Activated CD4-positive, alpha-beta T cell treated with anti-CD3 and anti-CD28 coated beads, Interleukin-2, amount 10 ng/mL, durations not matched to agents 7 days and 5 days (primary cell): ENCODE measurements around the gene IL3. TPM values are rescaled to one million over a fixed set of nuclear protein-coding genes. Genes with fewer than 3 reads are reported as not detected.

ENCODE experiments used
- CTCF ChIA-PET: fragments of 350-600 bp; sonication (Branson Sonifier 250); formaldehyde crosslinking; loops from one replicate; lab custom pipeline; 2021; ENCODE audit warnings: antibody characterized with exemption; lab: Charles Lee
- POLR2A ChIA-PET: fragments of 350-600 bp; sonication (Branson Sonifier 250); formaldehyde crosslinking; loops from one replicate; lab custom pipeline; 2021; ENCODE audit warnings: antibody characterized with exemption; lab: Charles Lee
- DNase-seq: peaks from one replicate; pipeline ENCODE4 v3.0.0-alpha.2; 2020
- H3K27ac Mint-ChIP-seq: one replicate; pipeline ENCODE4 v1.8.0; 2021; ENCODE audit warnings: mild to moderate bottlenecking, moderate library complexity, mixed read lengths
- H3K27me3 Mint-ChIP-seq: one replicate; pipeline ENCODE4 v1.8.0; 2021; ENCODE audit warnings: mixed read lengths
- H3K36me3 Mint-ChIP-seq: one replicate; pipeline ENCODE4 v1.8.0; 2021; ENCODE audit warnings: low read depth, mixed read lengths
- H3K4me1 Mint-ChIP-seq: one replicate; pipeline ENCODE4 v1.8.0; 2021; ENCODE audit warnings: mixed read lengths
- H3K4me3 Mint-ChIP-seq: one replicate; pipeline ENCODE4 v1.8.0; 2021; ENCODE audit warnings: mild to moderate bottlenecking, moderate library complexity, mixed read lengths
- H3K9me3 Mint-ChIP-seq: one replicate; pipeline ENCODE4 v1.8.0; 2021; ENCODE audit warnings: mixed read lengths
- total RNA-seq, 2 experiments: library from RNA; stranded (reverse); gene quantifications; one replicate each; pipeline ENCODE4 v1.2.3, GENCODE V29; 2021

Gene IL3
- total RNA-seq, 2 experiments from 2014 or later: 0.20 to 0.40 TPM

DNA sequence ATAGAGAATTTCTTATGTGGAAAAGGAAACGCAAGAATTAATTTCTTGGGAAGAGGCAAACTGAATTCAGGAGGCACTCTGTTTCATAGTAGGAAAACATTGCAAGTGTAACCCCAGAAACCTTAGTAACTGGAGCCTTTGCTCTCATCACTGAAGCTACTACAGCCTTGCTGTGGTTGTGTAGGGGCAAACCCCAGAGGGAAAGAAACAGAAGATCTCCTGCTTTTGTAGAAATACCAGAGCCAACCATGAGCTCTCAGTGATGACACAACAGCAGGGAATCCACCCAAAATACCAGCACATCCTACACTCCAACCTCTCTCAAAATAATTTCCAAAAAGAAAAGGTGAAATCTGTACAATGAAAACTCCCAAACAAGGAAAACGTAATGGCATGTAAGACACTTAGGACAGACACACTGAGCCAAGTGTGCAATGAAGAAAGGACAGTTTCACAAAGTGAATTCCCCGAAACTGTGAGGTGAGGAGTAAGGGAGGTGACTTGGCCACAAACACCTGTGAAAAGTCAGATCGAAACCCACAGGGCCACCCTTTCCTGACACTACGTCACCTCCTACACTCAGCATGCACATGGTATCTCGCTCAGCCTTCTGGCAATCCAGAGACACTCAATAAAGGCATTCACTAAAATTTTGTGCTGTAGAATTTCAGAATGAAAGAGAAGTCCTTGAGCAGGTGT lies 40.4 kb upstream of the IL3 start:
- POLR2A ChIA-PET: no interaction called here
- H3K4me3 Mint-ChIP-seq: peak overlapping the region; percentile 56
- peaks cover 49% of the 10 kb centered on the region for H3K27me3 Mint-ChIP-seq
- H3K36me3 Mint-ChIP-seq: peaks cover 5% of the 10 kb centered on the region
- H3K27ac Mint-ChIP-seq: peak overlapping the region; percentile 97
- CTCF ChIA-PET: interaction anchor here (1.1 to 1.9 kb wide), 3 partner anchors 13 to 430 kb away, joined by 3 to 13 read pairs (median 3); no protein-coding TSS in a partner anchor
- H3K9me3 Mint-ChIP-seq: no peaks in the 10 kb centered on the region
- peak; percentile 91 for DNase-seq
- peaks cover 64% of the 10 kb centered on the region for H3K4me1 Mint-ChIP-seq

DNA sequence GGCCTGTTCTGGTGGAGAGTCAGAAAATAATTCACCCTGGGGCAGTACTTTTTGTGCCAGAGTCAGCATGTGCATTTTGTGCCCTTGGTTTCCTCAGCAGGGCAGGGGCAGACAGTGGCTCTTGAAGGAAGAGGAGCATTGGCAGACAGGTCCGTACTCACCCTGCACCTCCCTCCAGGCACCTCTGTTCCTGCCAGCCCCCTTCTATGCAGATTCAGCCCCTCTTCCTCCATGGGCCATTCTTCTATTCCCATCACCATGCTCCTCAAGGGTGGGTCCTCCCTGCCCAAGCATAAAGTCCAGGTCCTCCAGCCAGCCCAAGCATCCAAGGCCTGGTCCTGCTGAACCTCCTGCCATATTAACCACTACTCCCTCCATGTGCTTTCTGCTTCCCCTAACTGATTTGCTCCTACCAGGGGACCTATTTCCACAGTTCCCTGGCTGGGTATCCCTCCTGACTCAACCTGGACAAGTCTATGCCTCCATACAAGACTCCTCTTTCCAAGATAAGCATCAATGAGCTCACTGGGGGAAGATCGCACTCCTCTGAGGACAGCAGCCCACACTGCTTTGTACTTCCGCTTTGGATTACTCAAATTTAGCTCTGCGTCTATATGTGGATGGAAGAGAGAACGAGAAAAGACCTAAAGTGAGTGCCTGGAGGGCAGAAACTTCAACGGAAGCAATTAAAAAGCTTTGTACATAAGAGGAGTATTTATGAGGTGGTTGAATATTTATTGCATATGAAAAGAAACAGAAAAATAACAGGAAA lies 39.7 kb upstream of the IL3 start:
- H3K4me1 Mint-ChIP-seq: peaks cover 64% of the 10 kb centered on the region
- H3K36me3 Mint-ChIP-seq: peaks cover 3% of the 10 kb centered on the region
- ChIA-PET CTCF (interaction anchor here (0.5 to 1.9 kb wide), 6 partner anchors 9 to 431 kb away, joined by 3 to 13 read pairs (median 3); no protein-coding TSS in a partner anchor), POLR2A (interaction anchor here (0.8 kb wide), 1 partner anchor 351 kb away, joined by 4 read pairs; no protein-coding TSS in a partner anchor)
- no peaks in the 10 kb centered on the region for H3K9me3 Mint-ChIP-seq
- peak overlapping the region; percentile 97 for H3K27ac Mint-ChIP-seq
- peak overlapping the region; percentile 56 for H3K4me3 Mint-ChIP-seq
- DNase-seq: no peak
- H3K27me3 Mint-ChIP-seq: peaks cover 43% of the 10 kb centered on the region

DNA sequence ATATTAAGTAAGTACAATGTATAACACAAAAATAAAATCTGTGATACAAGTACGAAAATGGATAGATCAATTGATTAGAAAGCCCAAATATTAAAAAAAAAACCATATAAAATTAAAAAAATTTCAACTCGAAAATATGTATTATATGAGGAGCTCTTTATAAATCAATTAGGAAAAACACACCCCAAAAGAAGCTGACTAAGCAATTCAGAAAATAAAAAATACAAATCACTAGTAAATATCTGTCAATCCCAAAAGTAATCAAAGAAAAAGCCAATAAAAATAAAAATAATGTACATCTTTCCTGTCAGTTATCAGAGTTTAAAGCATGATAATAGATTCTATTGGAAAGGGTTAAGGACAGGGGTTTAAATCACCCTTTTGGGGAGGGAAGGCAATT lies 38.8 kb upstream of the IL3 start:
- H3K36me3 Mint-ChIP-seq: peaks cover 3% of the 10 kb centered on the region
- CTCF ChIA-PET: interaction anchor here (1.0 to 1.1 kb wide), 4 partner anchors 14 to 40 kb away, joined by 3 read pairs; no protein-coding TSS in a partner anchor
- peaks cover 56% of the 10 kb centered on the region for H3K4me1 Mint-ChIP-seq
- POLR2A ChIA-PET: interaction anchor here (0.8 kb wide), 1 partner anchor 350 kb away, joined by 4 read pairs; no protein-coding TSS in a partner anchor
- H3K27me3 Mint-ChIP-seq: peaks cover 34% of the 10 kb centered on the region
- H3K9me3 Mint-ChIP-seq: no peaks in the 10 kb centered on the region
- H3K27ac Mint-ChIP-seq: no peak overlapping the region
- H3K4me3 Mint-ChIP-seq: no peak overlapping the region
- DNase-seq: no peak

DNA sequence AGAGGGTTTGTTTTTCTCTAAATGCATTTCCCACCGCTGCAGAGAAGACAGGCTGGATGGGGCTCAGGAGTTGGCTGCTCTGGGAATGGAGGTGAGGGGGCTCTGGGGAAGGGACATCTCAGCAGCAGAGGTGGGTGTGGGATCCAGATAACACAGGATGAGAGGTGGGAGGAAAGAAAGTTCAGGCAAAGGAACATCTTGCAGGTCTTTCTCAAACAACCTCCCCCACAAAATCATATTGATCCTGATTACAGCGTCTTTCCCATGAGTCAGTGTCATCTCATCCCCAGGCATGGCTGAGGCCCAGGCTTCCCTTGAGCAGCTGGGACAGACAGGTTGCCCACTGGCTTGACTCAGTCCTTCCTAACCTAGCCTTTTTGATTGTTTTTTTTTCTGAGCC lies 37.7 kb upstream of the IL3 start:
- H3K9me3 Mint-ChIP-seq: no peaks in the 10 kb centered on the region
- peaks cover 25% of the 10 kb centered on the region for H3K27me3 Mint-ChIP-seq
- H3K27ac Mint-ChIP-seq: no peak overlapping the region
- CTCF ChIA-PET: no interaction called here
- H3K4me3 Mint-ChIP-seq: no peak overlapping the region
- POLR2A ChIA-PET: no interaction called here
- H3K36me3 Mint-ChIP-seq: peaks cover 3% of the 10 kb centered on the region
- no peak for DNase-seq
- peaks cover 47% of the 10 kb centered on the region for H3K4me1 Mint-ChIP-seq

DNA sequence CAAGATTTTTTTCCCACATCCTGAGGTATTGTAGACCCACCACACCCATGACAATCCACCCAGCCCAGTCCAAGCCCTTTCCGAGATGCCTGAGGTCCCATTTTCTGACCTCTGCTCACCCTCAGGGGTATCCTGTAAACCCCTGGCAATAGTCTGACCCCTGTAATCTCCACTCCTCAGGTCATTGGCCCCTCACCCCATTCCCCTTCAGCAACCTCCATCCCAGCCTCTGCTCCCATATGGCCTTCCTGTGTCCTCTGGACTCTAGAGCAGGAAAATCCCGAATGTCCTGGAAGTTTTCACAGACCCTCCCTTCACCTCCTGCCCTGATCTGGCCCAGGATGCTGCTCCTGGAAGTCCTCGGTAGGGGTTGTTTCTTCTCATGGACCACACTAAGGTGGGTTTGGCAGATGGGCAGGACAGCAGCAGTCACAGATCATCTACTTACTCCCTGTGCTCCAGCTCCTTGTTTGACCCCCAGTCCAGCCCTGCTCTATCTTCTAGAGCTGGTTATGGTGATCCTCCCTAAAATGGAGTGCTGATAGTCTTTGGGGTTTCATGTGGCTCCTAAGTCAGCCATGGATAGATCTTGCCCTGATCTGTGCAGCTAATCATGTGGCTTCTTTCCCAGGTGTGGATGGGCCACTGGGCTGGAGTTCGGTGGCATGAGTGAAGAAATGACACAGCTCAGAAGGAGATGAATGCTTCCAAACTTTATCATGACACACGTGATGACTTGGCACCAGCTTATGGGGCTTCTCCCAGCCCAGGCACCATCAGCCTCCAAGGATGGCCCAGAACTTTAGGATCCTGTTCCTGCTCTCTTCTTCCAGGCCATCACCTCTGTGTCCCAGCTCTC lies 37.0 kb upstream of the IL3 start:
- Mint-ChIP-seq H3K9me3 (no peaks in the 10 kb centered on the region), H3K4me1 (peaks cover 42% of the 10 kb centered on the region), H3K27me3 (peaks cover 26% of the 10 kb centered on the region), H3K4me3 (no peak overlapping the region), H3K27ac (peak overlapping the region; percentile 28), H3K36me3 (peaks cover 3% of the 10 kb centered on the region)
- ChIA-PET POLR2A (no interaction called here), CTCF (interaction anchor here (2.5 kb wide), 1 partner anchor 17 kb away, joined by 7 read pairs; no protein-coding TSS in a partner anchor)
- DNase-seq: no peak

GRCh38 chr5:132024117-132024435 lies 36.4 kb upstream of the IL3 start:
- Mint-ChIP-seq H3K9me3 (no peaks in the 10 kb centered on the region), H3K27me3 (peaks cover 25% of the 10 kb centered on the region), H3K4me3 (no peak overlapping the region), H3K4me1 (peaks cover 36% of the 10 kb centered on the region), H3K27ac (no peak overlapping the region), H3K36me3 (peaks cover 3% of the 10 kb centered on the region)
- POLR2A ChIA-PET: no interaction called here
- no peak for DNase-seq
- CTCF ChIA-PET: interaction anchor here (2.5 kb wide), 1 partner anchor 17 kb away, joined by 7 read pairs; no protein-coding TSS in a partner anchor

GRCh38 chr5:132024789-132025402 lies 35.6 kb upstream of the IL3 start:
- DNase-seq: no peak
- ChIA-PET POLR2A (no interaction called here), CTCF (interaction anchor here (0.7 to 2.5 kb wide), 3 partner anchors 13 to 38 kb away, joined by 3 to 7 read pairs (median 4); no protein-coding TSS in a partner anchor)
- Mint-ChIP-seq H3K4me3 (no peak overlapping the region), H3K4me1 (peaks cover 31% of the 10 kb centered on the region), H3K36me3 (peaks cover 3% of the 10 kb centered on the region), H3K9me3 (no peaks in the 10 kb centered on the region), H3K27me3 (peaks cover 30% of the 10 kb centered on the region), H3K27ac (no peak overlapping the region)

GRCh38 chr5:132025403-132025971 lies 35.0 kb upstream of the IL3 start:
- DNase-seq: no peak
- Mint-ChIP-seq H3K27ac (no peak overlapping the region), H3K36me3 (peaks cover 6% of the 10 kb centered on the region), H3K9me3 (no peaks in the 10 kb centered on the region), H3K27me3 (peaks cover 36% of the 10 kb centered on the region), H3K4me3 (no peak overlapping the region), H3K4me1 (peaks cover 25% of the 10 kb centered on the region)
- POLR2A ChIA-PET: no interaction called here
- CTCF ChIA-PET: interaction anchor here (0.7 to 2.5 kb wide), 3 partner anchors 13 to 38 kb away, joined by 3 to 7 read pairs (median 4); no protein-coding TSS in a partner anchor

DNA sequence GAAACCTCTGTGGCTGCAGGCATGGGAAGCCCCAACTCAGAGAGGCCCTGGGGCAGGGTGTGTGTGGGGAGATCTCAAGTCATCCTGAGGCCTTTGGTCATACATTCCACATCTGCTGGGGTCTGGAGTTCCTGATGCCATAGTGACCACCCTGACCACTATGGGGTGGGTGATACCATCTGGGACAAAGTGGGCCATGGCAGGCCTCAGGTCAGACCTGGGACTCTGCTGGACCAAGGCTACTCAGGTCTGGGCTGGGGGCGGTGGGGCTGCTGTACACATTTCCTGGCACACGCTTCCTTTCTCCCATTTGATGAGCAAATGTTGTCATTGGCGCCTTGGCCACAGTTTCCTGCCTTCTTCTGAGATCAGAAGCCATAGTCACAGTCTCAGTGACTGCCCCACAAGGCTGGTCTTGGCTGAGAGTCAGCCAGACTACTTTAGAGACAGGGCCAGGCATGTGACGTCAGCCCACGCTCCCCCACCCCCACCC lies 33.9 kb upstream of the IL3 start:
- peaks cover 17% of the 10 kb centered on the region for H3K4me1 Mint-ChIP-seq
- H3K27ac Mint-ChIP-seq: peak overlapping the region; percentile 27
- H3K27me3 Mint-ChIP-seq: peaks cover 36% of the 10 kb centered on the region
- DNase-seq: peak; percentile 63
- ChIA-PET CTCF (interaction anchor here (1.8 kb wide), 1 partner anchor 16 kb away, joined by 6 read pairs; no protein-coding TSS in a partner anchor), POLR2A (no interaction called here)
- H3K4me3 Mint-ChIP-seq: no peak overlapping the region
- peaks cover 6% of the 10 kb centered on the region for H3K36me3 Mint-ChIP-seq
- H3K9me3 Mint-ChIP-seq: no peaks in the 10 kb centered on the region

DNA sequence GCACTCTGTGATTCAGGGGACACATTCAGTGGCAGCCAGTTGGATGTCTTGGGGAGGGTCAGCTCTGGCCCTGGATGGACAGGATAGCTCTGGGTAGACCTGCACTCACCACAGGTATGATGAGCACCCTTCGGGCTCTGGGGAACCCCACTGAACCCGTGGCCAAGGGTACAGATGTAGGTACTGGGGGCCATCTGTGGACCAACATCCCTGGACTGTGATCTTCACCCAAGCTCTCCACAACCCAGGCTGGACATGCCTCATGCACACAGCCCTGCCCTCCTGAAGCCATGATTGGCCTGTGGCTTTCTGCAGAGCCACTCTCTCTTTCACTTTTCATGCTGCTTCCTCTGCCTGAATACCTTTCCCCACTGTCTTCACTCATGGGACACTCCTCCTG lies 33.4 kb upstream of the IL3 start:
- Mint-ChIP-seq H3K4me3 (no peak overlapping the region), H3K27me3 (peaks cover 37% of the 10 kb centered on the region), H3K4me1 (peaks cover 15% of the 10 kb centered on the region), H3K36me3 (peaks cover 6% of the 10 kb centered on the region), H3K9me3 (peaks cover 4% of the 10 kb centered on the region), H3K27ac (peak overlapping the region; percentile 27)
- no peak for DNase-seq
- ChIA-PET CTCF (interaction anchor here (1.2 to 1.8 kb wide), 3 partner anchors 10 to 179 kb away, joined by 3 to 6 read pairs (median 4); no protein-coding TSS in a partner anchor), POLR2A (no interaction called here)

- DNase-seq: no peak
- H3K4me1 Mint-ChIP-seq: peaks cover 4% of the 10 kb centered on the region
- no peak overlapping the region for H3K4me3 Mint-ChIP-seq
- H3K36me3 Mint-ChIP-seq: peaks cover 11% of the 10 kb centered on the region
- ChIA-PET CTCF (interaction anchor here (0.7 to 0.8 kb wide), 2 partner anchors 9 to 21 kb away, joined by 3 read pairs; no protein-coding TSS in a partner anchor), POLR2A (interaction anchor here (0.6 kb wide), 1 partner anchor 71 kb away, joined by 3 read pairs; no protein-coding TSS in a partner anchor)
- H3K9me3 Mint-ChIP-seq: peaks cover 17% of the 10 kb centered on the region
- peaks cover 52% of the 10 kb centered on the region for H3K27me3 Mint-ChIP-seq
- H3K27ac Mint-ChIP-seq: no peak overlapping the region
Measured at GRCh38 chr5:132029609-132030330, 30.7 kb upstream of the IL3 start.
